ENCODE data around the gene NPEPL1. TPM values are rescaled to one million over a fixed set of nuclear protein-coding genes. Genes with fewer than 3 reads are reported as not detected.

Gene NPEPL1
- total and polyA plus RNA-seq, 2 of the 8 experiments (the other 6 are each of a cell fraction or from before 2014, with no cell fraction given) = 12.4 to 26.8 TPM

DNA sequence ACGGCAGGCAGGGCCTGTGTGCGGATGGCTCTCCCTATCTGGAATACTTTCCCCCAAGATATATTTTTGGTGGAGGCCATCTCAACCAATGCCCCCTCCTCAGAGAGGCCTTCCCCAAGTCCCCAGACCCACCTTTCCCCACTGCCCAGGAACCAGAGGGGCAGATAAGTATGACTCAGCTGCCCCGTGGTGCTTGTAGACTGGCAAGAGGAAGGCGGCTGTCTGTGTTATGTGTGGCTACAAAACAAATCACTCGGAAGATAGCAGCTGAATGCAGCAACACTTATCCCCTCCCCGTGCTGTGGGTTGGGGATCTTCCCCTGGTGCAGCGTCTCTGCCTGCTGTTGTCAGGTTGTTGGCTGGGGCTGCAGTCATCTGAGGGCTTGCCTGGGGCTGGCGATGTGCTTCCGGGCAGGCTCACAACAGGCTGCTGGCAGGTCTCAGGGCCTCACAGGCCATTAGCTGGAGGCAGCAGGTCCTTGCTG is 7.1 kb downstream of the NPEPL1 start:
- Histone ChIP-seq H3K27ac (ENCODE audit: low read depth, low read length) (no peak overlapping the region), H2BK120ac (replicated peaks; ENCODE audit: low read depth, low read length) (no peak overlapping the region), H3K4me3 (ENCODE audit: extremely low read depth in 1 of 4, insufficient read depth in 2 of 4, low read depth in 3 of 4, low read length in 4 of 4) (no peak overlapping the region), H3K18ac (ENCODE audit: extremely low read depth, low read length) (no peak overlapping the region), H3K23ac (ENCODE audit: insufficient read length) (no peak overlapping the region), H4K91ac (replicated peaks; ENCODE audit: insufficient read length, low read length) (no peak overlapping the region), H3K4ac (replicated peaks; ENCODE audit: insufficient read length, low read depth, low read length) (no peak overlapping the region), H3K56ac (replicated peaks; ENCODE audit: insufficient read length, low read depth, low read length) (no peak overlapping the region), H3K9ac (replicated peaks in 1 of 4; ENCODE audit: extremely low read depth in 1 of 4, low read depth in 3 of 4, low read length in 3 of 4) (no peak overlapping the region), H2BK15ac (ENCODE audit: low read length) (no peak overlapping the region), H3K23me2 (ENCODE audit: low read depth, low read length) (peaks cover 4% of the 10 kb centered on the region; the same call in 1 of the 2 replicates), H2BK5ac (ENCODE audit: low read depth, low read length) (no peak overlapping the region), H3K4me2 (ENCODE audit: insufficient read depth in 1 of 2, low read depth in 2 of 2, low read length in 2 of 2) (no peak overlapping the region), H3K79me1 (ENCODE audit: low read depth, low read length) (0 out of 2 replicates have a peak, but pooled peaks cover 4% of the 10 kb centered on the region), H2BK20ac (ENCODE audit: low read length) (no peak overlapping the region), H3K79me2 (ENCODE audit: control insufficient read depth in 1 of 2, insufficient read depth in 2 of 2, low read length in 2 of 2) (no peaks in the 10 kb centered on the region), H3K9me3 (ENCODE audit: insufficient read depth in 2 of 2, low read depth in 1 of 2, low read length in 1 of 2) (peaks cover 0 to 3% of the 10 kb centered on the region in 2 experiments; a peak in 1 of 4 replicates), H3K4me1 (replicated peaks in 1 of 4; ENCODE audit: control insufficient read depth in 3 of 4, insufficient read depth in 4 of 4, low read length in 3 of 4) (peaks cover 0 to 7% (median 3%) of the 10 kb centered on the region in 4 experiments; a peak in 5 of 7 replicates), H3K27me3 (replicated peaks in 1 of 4; ENCODE audit: control insufficient read depth in 3 of 4, extremely low read depth in 1 of 4, insufficient read depth in 3 of 4, low read length in 3 of 4) (no peaks in the 10 kb centered on the region), H2BK12ac (ENCODE audit: low read depth, low read length) (no peak overlapping the region), H4K20me1 (replicated peaks in 1 of 2; ENCODE audit: control insufficient read depth in 1 of 2, insufficient read depth in 2 of 2, low read length in 2 of 2) (peaks cover 3 to 7% of the 10 kb centered on the region in 2 experiments), H4K8ac (ENCODE audit: extremely low read depth, insufficient read depth, low read length) (no peak overlapping the region; the same call in 1 of the 2 replicates), H2AFZ (ENCODE audit: low read length) (no peak overlapping the region), H3K14ac (ENCODE audit: insufficient read length) (no peak overlapping the region), H4K5ac (ENCODE audit: insufficient read length, low read depth, low read length) (no peak overlapping the region), H2AK5ac (ENCODE audit: low read depth, low read length) (no peak overlapping the region), H3K36me3 (ENCODE audit: control insufficient read depth in 2 of 4, insufficient read depth in 4 of 4, low read length in 3 of 4) (peaks cover 13 to 47% (median 23%) of the 10 kb centered on the region in 4 experiments)
- 94% methylated on average over 9 of the region's 9 CpGs; no CpG with 5 or more reads in 1 of the 2 experiments for WGBS, 2 experiments (ENCODE audit: extremely low coverage in 1 of 2, insufficient coverage in 1 of 2, insufficient read length in 1 of 2, insufficient replicate concordance in 2 of 2, low coverage in 1 of 2, low lambda C conversion rate in 2 of 2, missing lambda C conversion rate in 1 of 2)
- no peak for FAIRE-seq
- CTCF ChIA-PET (ENCODE audit: partially characterized antibody) = interaction anchor here (0.8 to 1.4 kb wide), 3 partner anchors 12 to 91 kb away, joined by 3 to 4 read pairs (median 3); no protein-coding TSS in a partner anchor
- no peak for DNase-seq (ENCODE audit: low read depth in 1 of 2, low spot score in 2 of 2)
- no peak for TF ChIP-seq TBP (IDR thresholded peaks at IDR 0.05; ENCODE audit: low read depth, low read length)
- TF ChIP-seq HDAC2 (IDR thresholded peaks at IDR 0.05; ENCODE audit: borderline replicate concordance in 1 of 2, low read depth in 2 of 2, low read length in 2 of 2) = no peak
- TF ChIP-seq SP4 (IDR thresholded peaks at IDR 0.05; ENCODE audit: low read length) = no peak
- no peak for TF ChIP-seq EZH2 (IDR thresholded peaks at IDR 0.05; ENCODE audit: low read depth, low read length, severe bottlenecking)
- no peak for TF ChIP-seq TCF12 (IDR thresholded peaks at IDR 0.05; ENCODE audit: low read depth, low read length)
- no peak for TF ChIP-seq BCL11A (IDR thresholded peaks at IDR 0.05; ENCODE audit: low read depth in 2 of 2, low read length in 2 of 2)
- no peak for TF ChIP-seq SP2 (IDR thresholded peaks at IDR 0.05; ENCODE audit: low read length)
- no peak for TF ChIP-seq MAFK (IDR thresholded peaks at IDR 0.05; ENCODE audit: low read depth, low read length)
- TF ChIP-seq, protein P1, sequence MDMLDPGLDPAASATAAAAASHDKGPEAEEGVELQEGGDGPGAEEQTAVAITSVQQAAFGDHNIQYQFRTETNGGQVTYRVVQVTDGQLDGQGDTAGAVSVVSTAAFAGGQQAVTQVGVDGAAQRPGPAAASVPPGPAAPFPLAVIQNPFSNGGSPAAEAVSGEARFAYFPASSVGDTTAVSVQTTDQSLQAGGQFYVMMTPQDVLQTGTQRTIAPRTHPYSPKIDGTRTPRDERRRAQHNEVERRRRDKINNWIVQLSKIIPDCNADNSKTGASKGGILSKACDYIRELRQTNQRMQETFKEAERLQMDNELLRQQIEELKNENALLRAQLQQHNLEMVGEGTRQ (IDR thresholded peaks at IDR 0.05; ENCODE audit: low read length) = no peak
- TF ChIP-seq, protein P2, sequence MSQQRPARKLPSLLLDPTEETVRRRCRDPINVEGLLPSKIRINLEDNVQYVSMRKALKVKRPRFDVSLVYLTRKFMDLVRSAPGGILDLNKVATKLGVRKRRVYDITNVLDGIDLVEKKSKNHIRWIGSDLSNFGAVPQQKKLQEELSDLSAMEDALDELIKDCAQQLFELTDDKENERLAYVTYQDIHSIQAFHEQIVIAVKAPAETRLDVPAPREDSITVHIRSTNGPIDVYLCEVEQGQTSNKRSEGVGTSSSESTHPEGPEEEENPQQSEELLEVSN (IDR thresholded peaks at IDR 0.05) = no peak
- TF ChIP-seq CBX8 (IDR thresholded peaks at IDR 0.05; ENCODE audit: borderline replicate concordance, low read depth, low read length) = no peak
- TF ChIP-seq JUN (IDR thresholded peaks at IDR 0.05; ENCODE audit: low read depth, low read length) = no peak
- POLR2A ChIA-PET (ENCODE audit: partially characterized antibody) = interaction anchor here (1.0 to 16.8 kb wide), 13 partner anchors 7 to 175 kb away, joined by 3 to 188 read pairs (median 4); partner anchors contain the start of genes GNAS-AS1 and STX16

All from H1 (cell line).